Astrocyte (in vitro differentiated cells and primary cell): ENCODE results near the gene NPB.

Experiments used
- CTCF ChIP-seq: IDR thresholded peaks from 2 replicates; pipeline ENCODE4 v1.5.1; 2011; ENCODE audit warnings: low read depth, mild to moderate bottlenecking, inconsistent platforms, low read length, moderate library complexity; ENCODE audit not compliant: insufficient read depth
- EZH2 ChIP-seq: IDR thresholded peaks from 2 replicates; pipeline ENCODE4 v1.6.1; 2012; ENCODE audit warnings: mild to moderate bottlenecking, low read length, inconsistent platforms; ENCODE audit not compliant: insufficient read depth

GRCh38 chr17:81884968-81885367, 17.1 kb upstream of the NPB start:
- TF ChIP-seq CTCF: no peak
- TF ChIP-seq EZH2: no peak
